Measurements from ENCODE around the gene C17orf67. TPM values are rescaled to one million over a fixed set of nuclear protein-coding genes. Genes with fewer than 3 reads are reported as not detected.

C17orf67 gene
- total RNA-seq, 1 donor from 2014 or later = 1.0 TPM

GRCh38 chr17:56744721-56745120 is 89.0 kb downstream of the C17orf67 start:
- Histone ChIP-seq H3K4me3 (ENCODE audit: low read length in 3 of 3) (no peak overlapping the region), H3K9ac (ENCODE audit: low read depth in 1 of 3, low read length in 3 of 3) (no peak overlapping the region), H3K9me3 (ENCODE audit: control insufficient read depth in 3 of 3, low read length in 3 of 3) (peaks cover 0 to 4% (median 0%) of the 10 kb centered on the region in 3 donors), H3K4me1 (ENCODE audit: control insufficient read depth in 3 of 3, insufficient read depth in 3 of 3, low read length in 3 of 3) (no peaks in the 10 kb centered on the region), H3K27me3 (ENCODE audit: control insufficient read depth in 3 of 3, insufficient read depth in 3 of 3, low read length in 3 of 3) (peaks cover 0 to 12% (median 6%) of the 10 kb centered on the region in 3 donors), H3K36me3 (ENCODE audit: control insufficient read depth in 3 of 3, insufficient read depth in 3 of 3, low read length in 3 of 3) (no peaks in the 10 kb centered on the region), H3K27ac (ENCODE audit: low read depth, low read length) (no peak overlapping the region)

- Histone ChIP-seq H3K4me3 (ENCODE audit: low read length in 3 of 3) (no peak overlapping the region), H3K27ac (ENCODE audit: low read depth, low read length) (no peak overlapping the region), H3K4me1 (ENCODE audit: control insufficient read depth in 3 of 3, insufficient read depth in 3 of 3, low read length in 3 of 3) (no peaks in the 10 kb centered on the region), H3K36me3 (ENCODE audit: control insufficient read depth in 3 of 3, insufficient read depth in 3 of 3, low read length in 3 of 3) (no peaks in the 10 kb centered on the region), H3K27me3 (ENCODE audit: control insufficient read depth in 3 of 3, insufficient read depth in 3 of 3, low read length in 3 of 3) (peaks cover 0 to 21% (median 10%) of the 10 kb centered on the region in 3 donors), H3K9ac (ENCODE audit: low read depth in 1 of 3, low read length in 3 of 3) (no peak overlapping the region), H3K9me3 (ENCODE audit: control insufficient read depth in 3 of 3, low read length in 3 of 3) (peaks cover 0 to 4% (median 0%) of the 10 kb centered on the region in 3 donors)
Observed at GRCh38 chr17:56742601-56743000, 91.1 kb downstream of the C17orf67 start.

Small RNAs within 50 kb of the gene (small RNA-seq; reads per million reads assigned to genes)
- gene RNU6-1158P = not detected

Other genes with a start within 250 kb of the C17orf67 start
- gene NOG, start 240.2 kb downstream of the C17orf67 start, total RNA-seq = 8.9 TPM
- gene DGKE, start 231 bp upstream of the C17orf67 start, total RNA-seq = 6.8 TPM
- 7.8 TPM for gene TRIM25, start 80.1 kb upstream of the C17orf67 start, total RNA-seq
- gene COIL, start 127.1 kb upstream of the C17orf67 start, total RNA-seq = 14.6 TPM
- gene SCPEP1, start 144.2 kb upstream of the C17orf67 start, total RNA-seq = 12.5 TPM